Measurements from ENCODE around the gene LMAN2.

LMAN2 gene

DNA sequence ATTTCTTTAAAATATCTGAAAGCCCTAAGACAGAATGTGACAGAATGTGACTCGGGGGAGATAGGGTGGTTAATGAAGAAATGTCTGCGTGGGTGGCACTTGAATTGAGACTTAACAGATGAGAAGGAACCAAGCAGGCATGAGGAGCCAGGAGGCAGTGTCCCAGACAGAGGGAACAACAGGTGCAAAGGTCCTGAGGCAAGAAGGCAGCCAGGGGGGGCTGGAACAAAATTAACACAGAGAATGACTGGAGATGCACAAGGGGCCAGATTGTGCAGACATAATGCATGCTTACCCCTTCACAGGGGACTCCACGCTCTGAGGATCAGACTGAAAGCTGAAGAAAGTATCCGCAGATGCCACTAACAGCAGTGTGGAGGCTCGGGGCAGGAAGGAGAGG is 1.7 kb downstream of the LMAN2 start:
- ATAC-seq (ENCODE audit: low read depth): no peak
- DNase-seq (ENCODE audit: low spot score): no peak
- peaks cover 58% of the 10 kb centered on the region for H3K36me3 ChIP-seq (ENCODE audit: low read depth)
- H3K4me1 ChIP-seq (ENCODE audit: insufficient read depth, poor library complexity, severe bottlenecking): peaks cover 12% of the 10 kb centered on the region
- H3K9me3 ChIP-seq (ENCODE audit: severe bottlenecking): no peaks in the 10 kb centered on the region
- no peaks in the 10 kb centered on the region for H3K27me3 ChIP-seq (ENCODE audit: insufficient read depth, poor library complexity, severe bottlenecking)
- no peak overlapping the region for H3K27ac ChIP-seq (ENCODE audit: poor library complexity, severe bottlenecking)
- H3K4me3 ChIP-seq (ENCODE audit: severe bottlenecking): no peak overlapping the region
- TF ChIP-seq, protein P1, sequence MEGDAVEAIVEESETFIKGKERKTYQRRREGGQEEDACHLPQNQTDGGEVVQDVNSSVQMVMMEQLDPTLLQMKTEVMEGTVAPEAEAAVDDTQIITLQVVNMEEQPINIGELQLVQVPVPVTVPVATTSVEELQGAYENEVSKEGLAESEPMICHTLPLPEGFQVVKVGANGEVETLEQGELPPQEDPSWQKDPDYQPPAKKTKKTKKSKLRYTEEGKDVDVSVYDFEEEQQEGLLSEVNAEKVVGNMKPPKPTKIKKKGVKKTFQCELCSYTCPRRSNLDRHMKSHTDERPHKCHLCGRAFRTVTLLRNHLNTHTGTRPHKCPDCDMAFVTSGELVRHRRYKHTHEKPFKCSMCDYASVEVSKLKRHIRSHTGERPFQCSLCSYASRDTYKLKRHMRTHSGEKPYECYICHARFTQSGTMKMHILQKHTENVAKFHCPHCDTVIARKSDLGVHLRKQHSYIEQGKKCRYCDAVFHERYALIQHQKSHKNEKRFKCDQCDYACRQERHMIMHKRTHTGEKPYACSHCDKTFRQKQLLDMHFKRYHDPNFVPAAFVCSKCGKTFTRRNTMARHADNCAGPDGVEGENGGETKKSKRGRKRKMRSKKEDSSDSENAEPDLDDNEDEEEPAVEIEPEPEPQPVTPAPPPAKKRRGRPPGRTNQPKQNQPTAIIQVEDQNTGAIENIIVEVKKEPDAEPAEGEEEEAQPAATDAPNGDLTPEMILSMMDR (IDR thresholded peaks at IDR 0.05; ENCODE audit: poor library complexity, severe bottlenecking): no peak

DNA sequence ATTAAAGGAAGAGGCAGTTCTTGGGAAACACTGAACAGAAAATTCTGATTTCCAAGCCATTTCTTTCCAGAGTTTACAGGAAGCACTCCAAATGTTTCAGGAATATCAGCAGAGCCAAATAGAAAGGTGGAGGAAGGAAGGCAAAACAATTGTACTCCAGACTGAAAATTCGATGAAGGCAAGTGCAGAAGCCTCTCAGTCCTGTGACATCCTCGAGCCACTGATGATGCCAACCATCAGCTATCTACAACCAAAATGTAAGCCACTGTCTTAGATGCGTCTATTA is 2.2 kb downstream of the LMAN2 start:
- ATAC-seq (ENCODE audit: low read depth) (no peak), DNase-seq (ENCODE audit: low spot score) (no peak)
- Histone ChIP-seq H3K9me3 (ENCODE audit: severe bottlenecking) (no peaks in the 10 kb centered on the region), H3K36me3 (ENCODE audit: low read depth) (peaks cover 62% of the 10 kb centered on the region), H3K27ac (ENCODE audit: poor library complexity, severe bottlenecking) (no peak overlapping the region), H3K4me3 (ENCODE audit: severe bottlenecking) (no peak overlapping the region), H3K27me3 (ENCODE audit: insufficient read depth, poor library complexity, severe bottlenecking) (no peaks in the 10 kb centered on the region), H3K4me1 (ENCODE audit: insufficient read depth, poor library complexity, severe bottlenecking) (peaks cover 12% of the 10 kb centered on the region)
- TF ChIP-seq, protein P1 (IDR thresholded peaks at IDR 0.05; ENCODE audit: poor library complexity, severe bottlenecking): no peak

GRCh38 chr5:177347699-177348098 is 3.8 kb downstream of the LMAN2 start:
- Histone ChIP-seq H3K36me3 (ENCODE audit: low read depth) (peaks cover 74% of the 10 kb centered on the region), H3K9me3 (ENCODE audit: severe bottlenecking) (no peaks in the 10 kb centered on the region), H3K27ac (ENCODE audit: poor library complexity, severe bottlenecking) (no peak overlapping the region), H3K4me1 (ENCODE audit: insufficient read depth, poor library complexity, severe bottlenecking) (peaks cover 12% of the 10 kb centered on the region), H3K27me3 (ENCODE audit: insufficient read depth, poor library complexity, severe bottlenecking) (no peaks in the 10 kb centered on the region), H3K4me3 (ENCODE audit: severe bottlenecking) (no peak overlapping the region)
- DNase-seq (ENCODE audit: low spot score) (no peak), ATAC-seq (ENCODE audit: low read depth) (no peak)
- TF ChIP-seq, protein P1 (IDR thresholded peaks at IDR 0.05; ENCODE audit: poor library complexity, severe bottlenecking): no peak

DNA sequence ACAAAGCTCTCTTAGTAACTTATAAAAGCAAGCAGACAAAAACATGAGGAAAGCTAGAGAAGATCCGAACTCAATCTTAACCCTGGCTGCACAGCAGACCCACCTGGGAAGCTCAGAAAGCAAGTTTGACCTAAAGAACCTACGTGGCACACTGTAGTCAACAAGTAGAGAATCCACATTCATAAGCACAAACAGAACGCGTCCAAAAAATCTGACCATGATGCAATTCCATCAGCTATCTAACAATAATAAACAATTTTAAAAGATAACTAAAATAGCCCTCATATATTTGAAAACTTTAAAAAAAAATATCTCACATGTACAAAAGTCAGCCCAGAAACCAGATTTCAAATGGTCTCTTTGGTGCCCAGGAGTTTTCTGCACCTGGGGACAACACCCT is 4.6 kb downstream of the LMAN2 start:
- Histone ChIP-seq H3K4me1 (ENCODE audit: insufficient read depth, poor library complexity, severe bottlenecking) (peaks cover 12% of the 10 kb centered on the region), H3K27ac (ENCODE audit: poor library complexity, severe bottlenecking) (no peak overlapping the region), H3K27me3 (ENCODE audit: insufficient read depth, poor library complexity, severe bottlenecking) (no peaks in the 10 kb centered on the region), H3K9me3 (ENCODE audit: severe bottlenecking) (no peaks in the 10 kb centered on the region), H3K36me3 (ENCODE audit: low read depth) (peaks cover 83% of the 10 kb centered on the region), H3K4me3 (ENCODE audit: severe bottlenecking) (no peak overlapping the region)
- TF ChIP-seq, protein P1 (IDR thresholded peaks at IDR 0.05; ENCODE audit: poor library complexity, severe bottlenecking): no peak
- DNase-seq (ENCODE audit: low spot score) (no peak), ATAC-seq (ENCODE audit: low read depth) (no peak)

GRCh38 chr5:177344891-177345290 is 6.6 kb downstream of the LMAN2 start:
- H3K27me3 ChIP-seq (ENCODE audit: insufficient read depth, poor library complexity, severe bottlenecking): no peaks in the 10 kb centered on the region
- H3K9me3 ChIP-seq (ENCODE audit: severe bottlenecking): no peaks in the 10 kb centered on the region
- no peak overlapping the region for H3K27ac ChIP-seq (ENCODE audit: poor library complexity, severe bottlenecking)
- ATAC-seq (ENCODE audit: low read depth) (no peak), DNase-seq (ENCODE audit: low spot score) (no peak)
- H3K4me3 ChIP-seq (ENCODE audit: severe bottlenecking): no peak overlapping the region
- peaks cover 85% of the 10 kb centered on the region for H3K36me3 ChIP-seq (ENCODE audit: low read depth)
- TF ChIP-seq, protein P1 (IDR thresholded peaks at IDR 0.05; ENCODE audit: poor library complexity, severe bottlenecking): no peak
- peaks cover 4% of the 10 kb centered on the region for H3K4me1 ChIP-seq (ENCODE audit: insufficient read depth, poor library complexity, severe bottlenecking)
